ENCODE measurements around the gene TWF2.

TWF2 gene

DNA sequence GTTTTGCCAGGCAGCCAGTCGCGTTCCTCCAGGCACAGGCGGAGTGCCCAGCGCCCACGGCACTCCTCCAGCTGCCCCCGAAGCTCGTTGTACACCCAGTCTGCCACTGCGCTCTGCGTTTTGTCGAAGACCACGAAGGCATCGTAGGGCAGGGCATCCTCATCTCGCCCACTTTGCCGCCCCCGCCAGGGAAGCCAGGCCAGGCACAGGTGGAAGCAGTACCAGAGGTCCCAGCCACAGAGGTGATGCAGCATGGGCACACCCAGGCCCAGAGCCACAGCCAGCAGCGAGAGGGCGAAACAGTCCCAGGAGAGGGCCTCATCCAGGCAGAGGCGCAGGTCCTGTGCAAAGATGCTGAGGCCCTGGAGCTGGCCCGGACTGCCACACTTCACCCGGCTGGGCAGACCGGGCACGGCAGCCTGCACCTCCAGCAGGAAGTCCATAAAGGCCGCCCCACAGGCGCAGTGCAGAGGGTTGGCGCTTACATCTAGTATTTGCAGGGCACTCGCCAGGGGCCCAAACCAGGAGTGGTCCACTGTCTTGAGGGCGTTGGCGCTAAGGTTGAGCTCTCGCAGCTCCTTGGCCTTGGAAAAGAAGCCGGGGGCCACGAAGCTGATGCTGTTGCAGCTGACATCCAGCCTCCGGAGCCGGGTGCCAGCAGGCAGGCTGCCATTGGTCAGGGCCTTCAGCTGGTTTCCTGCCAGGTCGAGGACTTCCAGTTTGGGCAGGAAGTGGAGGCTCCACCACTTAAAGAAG lies 17.2 kb downstream of the TWF2 start:
- no peak for DNase-seq

- DNase-seq = no peak
These were observed 17.8 kb downstream of the TWF2 start for GRCh38 chr3:52221141-52221562.

DNA sequence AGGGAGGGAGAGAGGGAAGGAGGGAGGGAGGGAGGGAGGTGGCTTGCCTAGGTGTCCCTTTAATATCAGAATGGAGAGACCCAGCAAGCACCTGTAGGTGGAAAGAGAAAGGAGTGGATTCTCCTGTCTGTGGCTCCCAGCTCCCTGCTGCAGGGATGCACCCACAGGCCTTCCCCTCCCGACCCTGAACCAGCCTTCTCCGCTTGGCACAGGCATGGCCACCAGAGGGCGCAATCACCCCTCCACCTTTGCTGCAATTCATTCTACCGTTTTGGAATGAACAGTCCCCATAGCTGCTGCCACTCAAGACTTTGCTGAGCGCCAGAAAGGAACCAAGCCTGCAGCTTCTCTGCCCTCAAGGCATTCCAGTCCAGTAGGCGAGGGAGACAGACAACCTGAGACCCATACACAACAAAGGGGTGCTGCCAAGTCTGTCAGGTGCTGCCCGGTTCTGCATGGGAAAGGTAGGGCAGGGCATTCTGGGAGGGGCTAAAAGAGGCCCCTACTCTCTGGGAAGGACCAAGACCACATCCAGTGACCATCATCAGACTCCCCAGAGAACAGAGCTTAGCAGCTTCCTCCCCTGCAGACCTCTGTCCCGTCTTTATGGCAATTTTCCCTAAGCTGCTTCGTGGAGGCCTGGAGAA lies 18.5 kb downstream of the TWF2 start:
- peak; percentile 92 for DNase-seq

DNA sequence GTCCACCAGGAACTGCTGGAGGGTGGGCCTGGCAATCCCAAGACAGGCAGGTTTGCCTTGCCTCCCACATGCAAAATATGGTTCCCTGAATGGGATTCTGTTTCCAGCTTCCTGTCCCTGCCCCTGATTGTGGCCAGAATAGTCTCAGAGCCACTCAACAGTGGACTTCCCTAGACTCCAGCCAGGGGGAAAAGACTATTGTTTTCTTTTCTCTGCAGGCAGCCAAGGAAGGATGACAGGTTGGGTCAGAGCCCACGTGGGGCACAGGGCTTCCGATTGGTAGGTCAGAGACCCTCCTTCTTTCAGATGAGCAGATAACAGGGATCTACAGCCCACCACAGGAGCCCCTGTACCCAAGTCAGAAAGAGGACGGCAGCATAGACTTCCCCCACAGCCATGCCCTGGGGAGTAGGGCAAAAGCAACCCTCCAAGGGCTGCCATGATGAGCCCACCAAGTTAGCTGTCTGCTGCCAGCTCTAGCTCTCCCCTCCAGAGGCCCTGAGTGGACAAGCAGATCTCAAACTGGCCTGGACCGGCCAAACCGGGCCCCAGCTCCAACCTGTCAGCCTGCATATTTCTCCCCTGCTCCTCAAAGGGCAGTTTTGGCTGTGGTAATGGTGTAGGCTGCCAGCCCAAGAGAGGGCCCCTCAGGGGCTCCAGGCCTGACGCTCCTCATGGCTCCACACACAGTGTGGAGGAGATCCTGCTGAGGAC lies 19.9 kb downstream of the TWF2 start:
- no peak for DNase-seq

- peak; percentile 75 for DNase-seq
These were observed 20.5 kb downstream of the TWF2 start for GRCh38 chr3:52218454-52218853.

GRCh38 chr3:52218026-52218425 lies 20.9 kb downstream of the TWF2 start:
- no peak for DNase-seq

GRCh38 chr3:52217409-52217805 lies 21.6 kb downstream of the TWF2 start:
- DNase-seq = no peak

GRCh38 chr3:52216585-52217408 lies 22.2 kb downstream of the TWF2 start:
- DNase-seq = peak; percentile 43

DNA sequence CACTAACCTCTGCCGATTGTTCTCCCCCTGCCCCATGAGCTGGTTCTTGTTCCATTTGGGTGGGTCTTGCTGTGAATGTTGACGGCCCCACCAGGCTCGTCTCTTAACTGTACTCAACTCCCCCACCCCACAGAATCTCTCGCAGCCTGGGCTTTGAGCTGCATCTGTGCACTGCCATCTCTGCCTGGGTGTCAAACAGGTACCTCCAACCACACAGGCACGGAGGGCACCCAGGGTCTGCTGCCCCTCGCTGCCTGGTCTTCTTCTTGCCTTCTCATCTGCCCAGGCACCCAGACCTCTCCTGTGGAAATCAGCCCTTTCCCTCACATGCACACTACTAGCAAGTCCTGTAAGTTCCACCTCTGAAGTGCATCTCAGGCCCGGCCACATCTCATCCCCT lies 23.6 kb downstream of the TWF2 start:
- DNase-seq = no peak

- no peak for DNase-seq
These were observed 25.1 kb downstream of the TWF2 start for GRCh38 chr3:52213901-52214300.

GRCh38 chr3:52213005-52213404 lies 26.0 kb downstream of the TWF2 start:
- DNase-seq = no peak

GRCh38 chr3:52211268-52211891 lies 27.6 kb downstream of the TWF2 start:
- no peak for DNase-seq

DNA sequence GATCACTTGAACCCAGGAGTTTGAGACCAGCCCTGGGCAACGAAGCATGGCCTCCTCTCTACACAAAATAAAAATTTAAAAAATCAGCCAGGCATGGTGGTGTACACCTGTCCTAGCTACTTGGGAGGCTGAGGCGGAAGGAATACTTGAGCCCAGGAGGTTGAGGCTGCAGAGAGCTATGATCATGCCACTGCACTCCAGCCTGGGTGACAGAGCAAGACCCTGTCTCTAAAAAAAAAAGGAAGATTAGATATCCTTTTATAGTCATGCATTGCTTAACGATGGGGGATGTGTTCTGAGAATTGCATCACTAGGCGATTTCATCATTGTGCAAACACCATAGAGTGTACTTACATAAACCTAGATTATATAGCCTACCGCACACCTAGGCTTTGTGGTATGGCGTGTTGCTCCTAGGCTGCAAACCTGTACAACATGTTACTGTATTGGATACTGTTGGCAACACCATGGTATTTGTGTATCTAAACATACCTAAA lies 28.4 kb downstream of the TWF2 start:
- peak; percentile 86 for DNase-seq

DNA sequence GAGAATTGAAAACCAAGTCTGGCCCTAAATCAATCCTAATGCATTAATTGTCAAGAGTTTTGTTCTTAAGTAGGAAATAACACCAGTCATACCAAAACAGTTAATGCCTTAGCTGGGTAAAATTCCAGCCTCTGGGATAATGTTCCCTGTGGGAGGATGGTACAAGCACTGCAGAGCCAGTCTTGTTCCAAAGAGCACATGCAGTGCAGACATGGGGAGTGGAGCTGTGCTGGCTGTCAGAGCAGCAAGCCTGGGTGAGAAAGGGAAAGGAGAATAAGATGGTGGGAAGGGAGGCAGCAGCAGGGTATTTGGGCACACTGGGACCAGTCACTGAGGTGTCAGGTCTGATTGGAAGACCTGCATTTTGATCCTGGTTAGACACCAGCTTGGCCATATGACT lies 28.9 kb downstream of the TWF2 start:
- DNase-seq = no peak

DNA sequence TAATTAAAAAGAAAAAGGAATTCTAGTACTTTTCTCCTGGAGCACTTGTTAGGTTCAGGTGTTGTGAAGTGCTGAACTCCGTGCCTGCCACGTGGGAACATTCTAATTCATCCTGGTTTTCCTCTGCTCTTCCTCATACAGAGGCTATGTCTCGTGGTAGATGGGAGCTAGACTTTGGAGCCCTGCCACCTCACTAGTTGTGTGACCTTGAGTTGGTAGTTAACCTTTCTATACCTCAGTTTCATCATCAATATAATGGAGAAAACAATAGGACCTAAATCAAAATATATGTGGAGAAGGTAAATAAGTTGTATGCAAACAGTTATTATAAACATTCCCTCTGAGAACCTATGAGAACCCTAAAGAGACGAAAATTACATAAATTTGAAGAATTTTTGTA lies 30.4 kb downstream of the TWF2 start:
- DNase-seq = no peak

DNA sequence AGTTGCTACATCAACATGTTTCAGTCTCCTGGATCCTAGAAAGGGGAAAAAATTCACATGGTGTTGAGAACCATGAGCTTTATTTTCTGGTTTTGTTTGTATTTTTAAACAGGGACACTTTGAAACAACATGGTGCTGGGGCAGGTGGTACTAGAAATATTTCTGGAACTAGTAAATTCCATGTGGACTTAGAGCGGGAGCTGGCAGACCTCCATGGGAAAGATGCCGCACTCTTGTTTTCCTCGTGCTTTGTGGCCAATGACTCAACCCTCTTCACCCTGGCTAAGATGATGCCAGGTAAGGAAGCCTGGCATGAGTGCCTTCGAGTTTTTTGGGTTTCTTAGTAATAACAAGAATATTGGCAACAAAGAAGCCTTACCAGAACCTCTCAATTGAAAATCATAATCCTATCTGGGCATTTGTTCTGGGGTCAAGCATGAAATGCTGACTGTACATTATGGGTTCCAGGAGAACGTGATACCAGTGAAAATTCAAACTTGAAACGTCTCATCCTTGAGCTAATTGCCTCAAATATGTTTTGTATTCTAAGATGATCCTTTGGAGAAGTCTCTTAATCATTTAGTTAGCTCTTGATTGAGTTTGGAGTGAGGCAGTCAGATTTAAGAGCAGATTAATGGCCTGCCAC lies 33.1 kb downstream of the TWF2 start:
- DNase-seq = no peak

DNA sequence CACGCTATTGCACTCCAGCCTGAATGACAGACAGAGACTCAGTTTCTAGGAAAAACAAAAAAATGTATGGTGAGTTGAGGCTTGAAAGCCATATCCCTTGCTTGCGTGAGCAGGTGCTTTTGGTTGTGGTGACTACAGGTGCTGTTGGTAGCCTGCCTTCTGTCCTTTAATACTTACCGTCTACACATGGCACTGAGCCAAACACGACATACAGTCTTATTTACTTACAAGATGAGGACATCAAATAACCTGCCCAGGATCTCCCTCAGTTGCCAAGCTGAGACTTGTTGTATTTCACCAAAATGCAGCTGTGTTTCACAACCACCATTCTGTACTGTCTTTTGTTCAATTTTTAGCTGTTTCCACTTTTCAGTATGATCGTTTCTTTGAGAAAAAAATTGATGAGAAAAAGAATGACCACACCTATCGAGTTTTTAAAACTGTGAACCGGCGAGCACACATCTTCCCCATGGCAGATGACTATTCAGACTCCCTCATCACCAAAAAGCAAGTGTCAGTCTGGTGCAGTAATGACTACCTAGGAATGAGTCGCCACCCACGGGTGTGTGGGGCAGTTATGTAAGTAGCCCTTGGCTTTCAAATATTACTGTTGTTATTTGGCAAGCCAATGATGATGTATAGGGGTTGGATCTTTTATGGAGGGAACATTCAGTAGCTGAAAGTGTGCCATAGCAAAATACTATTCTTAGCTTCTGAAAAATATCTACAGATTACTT lies 34.5 kb downstream of the TWF2 start:
- no peak for DNase-seq

- no peak for DNase-seq
These were observed 35.3 kb downstream of the TWF2 start for GRCh38 chr3:52203701-52204100.

DNA sequence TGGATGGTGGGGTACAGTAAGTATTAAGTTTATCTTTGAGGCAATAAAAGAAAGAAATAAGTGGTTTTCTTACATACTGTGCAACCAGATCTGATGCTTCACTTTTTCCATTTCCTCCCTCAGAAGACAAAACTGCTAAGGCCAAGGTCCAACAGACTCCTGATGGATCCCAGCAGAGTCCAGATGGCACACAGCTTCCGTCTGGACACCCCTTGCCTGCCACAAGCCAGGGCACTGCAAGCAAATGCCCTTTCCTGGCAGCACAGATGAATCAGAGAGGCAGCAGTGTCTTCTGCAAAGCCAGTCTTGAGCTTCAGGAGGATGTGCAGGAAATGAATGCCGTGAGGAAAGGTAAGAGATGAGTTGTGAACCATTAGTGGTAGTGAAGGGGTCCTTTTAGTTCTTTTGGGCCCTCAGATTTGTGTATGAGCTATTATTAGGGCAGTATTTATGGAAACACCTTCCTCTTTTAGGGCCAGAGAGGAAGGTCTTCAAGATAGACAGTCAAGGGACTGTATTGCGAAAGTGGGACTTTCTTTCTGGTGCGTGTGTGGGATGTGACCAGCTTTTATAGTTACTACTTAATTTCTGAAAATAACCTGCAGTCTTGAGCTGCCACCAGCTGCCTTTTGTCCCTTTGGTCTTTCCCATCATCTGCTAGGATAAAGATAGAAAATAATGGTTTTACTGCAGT lies 36.4 kb downstream of the TWF2 start:
- DNase-seq = peak; percentile 70

DNA sequence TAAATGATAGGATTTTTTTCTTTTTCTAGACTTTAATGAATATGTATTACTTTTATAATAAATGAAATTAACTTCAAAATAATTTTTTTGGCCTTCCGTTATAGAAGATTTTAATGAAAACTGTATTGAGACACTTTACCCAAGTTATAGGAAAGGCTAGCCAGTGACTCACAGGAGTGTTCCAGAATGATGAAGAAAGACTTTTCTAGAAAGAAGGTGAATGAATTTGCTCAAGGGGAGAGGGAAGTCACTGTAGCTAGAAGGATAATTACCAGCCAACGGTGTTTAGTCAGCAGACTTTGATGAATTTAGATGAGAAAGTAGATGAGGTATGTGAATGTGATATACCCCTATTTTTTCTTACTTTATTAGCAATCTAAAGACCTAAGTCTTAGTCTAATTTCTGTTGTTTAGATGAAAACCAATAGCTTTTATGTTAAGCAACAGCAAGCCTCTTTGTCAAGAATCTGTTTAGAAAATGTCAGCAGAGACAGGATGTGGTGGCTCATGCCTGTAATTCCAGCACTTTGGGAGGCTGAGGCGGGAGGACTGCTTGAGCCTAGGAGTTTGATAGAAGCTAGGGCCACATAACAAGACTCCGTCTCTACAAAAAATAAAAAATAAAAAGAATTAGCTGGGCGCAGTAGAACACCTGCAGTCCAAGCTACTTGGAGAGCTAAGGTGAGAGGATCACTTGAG lies 37.8 kb downstream of the TWF2 start:
- DNase-seq = no peak

Data from hematopoietic multipotent progenitor cell treated with erythropoietin and hydrocortisone succinate and interleukin-3 and kit ligand, for 4 days (in vitro differentiated cells).